Transverse colon (tissue), 4 donors: Measurements from ENCODE around the gene ZNF595. TPM values are rescaled to one million over a fixed set of nuclear protein-coding genes. Genes with fewer than 3 reads are reported as not detected.
"Not testable (repeated sequence)": the region's sequence is repeated elsewhere in the genome, so short reads cannot be mapped to it uniquely, and the experiment has no call there.

ENCODE experiments used
- DNase-seq: peaks from one replicate; pipeline ENCODE4 v3.0.0-alpha.2; 2019
- H3K27ac ChIP-seq, 4 donors: fragments of 200-600 bp; sonication (generic); 2 replicates each; pipeline ENCODE4 v1.5.1; 2016 to 2018; ENCODE audit warnings: inconsistent platforms in 4 of 4
- H3K27me3 ChIP-seq: fragments of 200-600 bp; sonication (generic); 2 replicates; pipeline ENCODE4 v1.5.1; 2017; ENCODE audit warnings: inconsistent platforms
- H3K36me3 ChIP-seq, 4 donors: fragments of 200-600 bp; sonication (generic); 2 replicates each; pipeline ENCODE4 v1.5.1; 2017 to 2019; ENCODE audit warnings: inconsistent platforms in 4 of 4
- H3K4me1 ChIP-seq, 4 donors: fragments of 200-600 bp; sonication (generic); 2 replicates each; pipeline ENCODE4 v1.5.1; 2017 to 2020; ENCODE audit warnings: inconsistent platforms in 4 of 4
- H3K4me3 ChIP-seq, 4 donors: fragments of 200-600 bp; sonication (generic); 1 replicate in 1 of 4; 2 replicates in 3 of 4; pipeline versions ENCODE4 v1.5.1 to v1.6.1; 2017 to 2019; ENCODE audit warnings: inconsistent platforms in 4 of 4
- H3K9me3 ChIP-seq, 2 donors: fragments of 200-600 bp; sonication (generic); 2 replicates each; pipeline ENCODE4 v1.5.1; 2017 to 2019; ENCODE audit warnings: inconsistent platforms in 2 of 2
- WGBS, 2 donors: methylation state at CpG; one replicate each; pipeline ENCODE4 v1.1.5; 2018; ENCODE audit warnings: low coverage in 1 of 2; 5-methylcytosine and 5-hydroxymethylcytosine counted together
- in situ Hi-C, 4 donors: fragments of 200-750 bp; cut with MboI; loops; one replicate each; pipeline versions ENCODE4 v1.15.0 to v1.15.1; 2017; ENCODE audit warnings: low sequenced_read_pairs in 3 of 4, low pct_ligation_motif_present in 1 of 4, low pct_unique_long_range_greater_than_20kb in 1 of 4
- intact Hi-C: fragments of 100-400 bp; cut with DNase I; formaldehyde crosslinking; loops from one replicate; pipeline ENCODE4 v1.15.1; 2023; ENCODE audit warnings: low total_unique reads
- total RNA-seq, 4 donors: library from RNA; depleted of rRNA; stranded (reverse); fragments of >200 nt; gene quantifications; one replicate each; pipeline ENCODE4 v1.1.0, GENCODE V29; 2016
- TF ChIP-seq, protein P1 (sequence below), 5 experiments: fragments of 200-600 bp in 3 of 5; fragments of 450-650 bp in 2 of 5; sonication (generic) in 3 of 5; IDR thresholded peaks; 1 replicate in 2 of 5; 2 replicates in 3 of 5; pipeline ENCODE4 v1.5.1; 2016 to 2017; ENCODE audit warnings: antibody characterized with exemption in 5 of 5, inconsistent platforms in 3 of 5, mild to moderate bottlenecking in 2 of 5, moderate library complexity in 1 of 5

The ZNF595 gene
- total RNA-seq, 4 donors from 2014 or later, result 7.2 to 23.3 (median 12.6) TPM

DNA sequence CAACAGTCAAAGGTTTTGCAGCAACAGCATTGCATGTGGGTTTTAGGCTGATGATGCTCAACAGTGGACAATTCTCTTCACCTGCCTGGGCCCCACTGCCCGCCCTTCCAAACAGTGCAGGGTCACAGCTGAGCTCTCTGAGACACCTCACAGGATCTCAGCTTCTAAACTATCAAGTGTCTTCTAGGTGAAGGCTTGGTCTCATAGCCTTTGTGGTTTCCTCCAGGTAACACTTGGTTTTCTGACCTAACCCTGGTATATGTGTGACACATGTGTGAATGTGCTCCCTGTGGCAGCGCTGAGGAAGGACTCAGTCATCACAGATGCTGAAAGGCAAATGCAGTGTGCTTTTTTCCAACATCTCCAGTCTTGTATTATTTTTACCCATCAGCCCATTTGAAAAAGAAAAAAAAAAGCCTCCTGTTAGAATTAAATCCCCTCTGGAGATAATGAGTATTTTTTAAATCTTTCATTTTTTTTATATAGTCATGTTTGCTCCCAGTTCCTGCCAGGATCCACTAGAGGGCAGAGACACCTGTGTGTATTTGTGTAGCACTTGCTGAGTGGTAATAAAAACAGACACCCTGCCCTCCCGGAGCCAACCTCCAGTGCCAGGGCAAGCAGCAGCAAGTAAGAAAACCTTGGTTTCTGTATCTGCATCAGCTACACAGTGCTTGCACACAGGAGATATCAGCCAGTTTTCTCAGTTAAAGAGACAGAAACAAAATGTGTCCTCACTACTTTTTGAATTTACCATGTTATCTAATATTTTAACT is 24.2 kb upstream of the ZNF595 start:
- H3K36me3 ChIP-seq, H3K27me3 ChIP-seq, H3K4me3 ChIP-seq, intact Hi-C loops, in situ Hi-C loops, H3K27ac ChIP-seq, H3K9me3 ChIP-seq, H3K4me1 ChIP-seq: not testable (repeated sequence)
- WGBS, 2 donors, result 20 to 34% methylated on average over 1 of the region's 3 CpGs
- TF ChIP-seq, protein P1, sequence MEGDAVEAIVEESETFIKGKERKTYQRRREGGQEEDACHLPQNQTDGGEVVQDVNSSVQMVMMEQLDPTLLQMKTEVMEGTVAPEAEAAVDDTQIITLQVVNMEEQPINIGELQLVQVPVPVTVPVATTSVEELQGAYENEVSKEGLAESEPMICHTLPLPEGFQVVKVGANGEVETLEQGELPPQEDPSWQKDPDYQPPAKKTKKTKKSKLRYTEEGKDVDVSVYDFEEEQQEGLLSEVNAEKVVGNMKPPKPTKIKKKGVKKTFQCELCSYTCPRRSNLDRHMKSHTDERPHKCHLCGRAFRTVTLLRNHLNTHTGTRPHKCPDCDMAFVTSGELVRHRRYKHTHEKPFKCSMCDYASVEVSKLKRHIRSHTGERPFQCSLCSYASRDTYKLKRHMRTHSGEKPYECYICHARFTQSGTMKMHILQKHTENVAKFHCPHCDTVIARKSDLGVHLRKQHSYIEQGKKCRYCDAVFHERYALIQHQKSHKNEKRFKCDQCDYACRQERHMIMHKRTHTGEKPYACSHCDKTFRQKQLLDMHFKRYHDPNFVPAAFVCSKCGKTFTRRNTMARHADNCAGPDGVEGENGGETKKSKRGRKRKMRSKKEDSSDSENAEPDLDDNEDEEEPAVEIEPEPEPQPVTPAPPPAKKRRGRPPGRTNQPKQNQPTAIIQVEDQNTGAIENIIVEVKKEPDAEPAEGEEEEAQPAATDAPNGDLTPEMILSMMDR (IDR thresholded peaks at IDR 0.05), result peak in 2 of 5 experiments; percentile 3 to 12
- DNase-seq, result peak; percentile 50

DNA sequence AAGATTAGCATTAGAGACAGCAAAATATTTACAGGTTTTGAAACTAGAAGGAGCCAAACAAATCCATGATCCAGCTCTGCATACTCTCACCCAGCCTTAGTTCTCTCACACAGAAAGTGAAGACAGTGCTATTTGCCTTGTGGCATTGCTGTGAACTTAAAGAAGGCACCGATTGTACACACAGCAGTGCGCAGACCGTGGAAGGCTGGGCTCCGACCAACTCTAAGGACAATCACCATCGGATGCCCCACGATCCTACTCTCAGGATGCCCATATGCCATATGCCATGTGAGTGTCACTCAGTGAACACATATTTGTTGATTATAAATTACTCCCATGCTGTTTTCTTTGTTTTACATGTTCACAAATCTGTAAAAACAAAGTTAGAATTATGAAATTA is 19.8 kb upstream of the ZNF595 start:
- H3K27me3 ChIP-seq, H3K36me3 ChIP-seq, H3K4me1 ChIP-seq, intact Hi-C loops, H3K27ac ChIP-seq, in situ Hi-C loops, H3K9me3 ChIP-seq, H3K4me3 ChIP-seq, DNase-seq: not testable (repeated sequence)
- WGBS, 2 donors, result no CpG with 5 or more reads among the region's 6 CpGs

DNA sequence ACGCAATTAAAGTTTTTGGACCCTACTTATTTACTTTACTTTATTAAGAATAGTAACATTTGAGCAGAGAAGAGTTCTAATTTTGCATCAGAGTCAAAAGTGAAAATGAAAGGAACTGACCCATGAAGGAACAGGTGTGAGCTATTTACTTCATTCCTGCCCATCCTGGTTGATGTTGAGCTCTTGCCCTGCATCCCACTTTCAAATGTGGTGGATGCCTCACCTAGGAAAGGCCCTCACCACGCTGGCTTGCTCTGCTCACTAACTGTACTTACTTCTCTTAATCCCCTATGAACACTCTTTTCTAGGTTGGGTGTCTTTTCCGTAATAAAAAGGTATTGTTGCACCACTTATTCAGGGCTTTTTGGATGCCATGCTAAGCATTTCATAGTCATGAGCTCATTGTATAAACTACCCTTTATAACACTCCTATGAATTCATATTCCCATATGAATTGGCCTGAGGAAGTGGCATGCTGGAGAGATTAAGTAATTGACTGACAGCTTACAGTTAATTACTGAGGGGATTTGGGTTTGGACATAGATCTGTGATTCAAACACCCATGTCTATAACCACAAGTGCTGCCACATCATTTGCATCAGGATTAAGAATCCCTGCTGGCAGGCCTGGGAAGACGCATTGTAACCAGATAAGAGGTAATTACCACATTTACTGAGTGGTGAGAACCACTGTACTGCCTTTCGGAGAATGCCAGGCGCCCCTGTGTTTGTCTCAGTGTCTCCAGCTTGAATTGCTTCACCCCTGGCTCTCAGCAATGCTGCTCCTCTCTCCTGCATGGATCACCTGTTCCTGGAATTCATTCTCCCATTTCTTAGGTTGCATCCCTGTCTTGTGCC is 16.3 kb upstream of the ZNF595 start:
- H3K36me3 ChIP-seq, H3K27me3 ChIP-seq, H3K9me3 ChIP-seq, DNase-seq, H3K27ac ChIP-seq, H3K4me1 ChIP-seq, H3K4me3 ChIP-seq, intact Hi-C loops, in situ Hi-C loops: not testable (repeated sequence)
- 69 to 100% methylated on average over 1 to 5 of the region's 6 CpGs for WGBS, 2 donors

DNA sequence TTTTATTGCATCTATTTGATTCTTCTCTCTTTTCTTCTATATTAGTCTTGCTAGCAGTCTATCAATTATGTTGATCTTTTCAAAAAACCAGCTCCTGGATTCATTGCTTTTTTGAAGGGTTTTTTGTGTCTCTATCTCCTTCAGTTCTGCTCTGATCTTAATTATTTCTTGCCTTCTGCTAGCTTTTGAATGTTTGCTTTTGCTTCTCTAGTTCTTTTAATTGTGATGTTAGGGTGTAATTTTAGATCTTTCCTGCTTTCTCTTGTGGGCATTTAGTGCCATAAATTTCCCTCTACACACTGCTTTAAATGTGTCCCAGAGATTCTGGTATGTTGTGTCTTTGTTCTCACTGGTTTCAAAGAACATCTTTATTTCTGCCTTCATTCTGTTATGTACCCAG is 14.9 kb upstream of the ZNF595 start:
- H3K27ac ChIP-seq, DNase-seq, intact Hi-C loops, H3K4me1 ChIP-seq, in situ Hi-C loops, H3K27me3 ChIP-seq, H3K36me3 ChIP-seq, H3K9me3 ChIP-seq, H3K4me3 ChIP-seq: not testable (repeated sequence)

DNA sequence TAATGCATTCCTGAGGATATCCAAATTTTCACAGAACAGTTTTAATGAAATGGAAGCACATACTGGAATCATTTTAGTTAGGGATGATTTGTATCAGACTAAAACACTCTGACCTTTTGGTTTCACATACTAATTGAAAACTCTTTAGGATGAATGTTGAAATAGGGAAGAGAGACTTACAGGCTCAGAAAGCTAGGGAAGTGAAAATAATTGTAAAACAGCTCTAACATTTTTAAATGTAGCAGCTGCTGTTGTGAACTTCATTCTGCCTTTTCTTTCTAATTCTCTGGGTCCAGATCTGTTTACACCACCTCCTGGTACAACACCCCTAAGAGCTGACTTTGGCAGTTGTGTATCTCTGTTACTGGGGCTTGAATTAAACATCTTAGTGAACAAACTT is 9.7 kb upstream of the ZNF595 start:
- intact Hi-C loops, in situ Hi-C loops, DNase-seq: not testable (repeated sequence)

DNA sequence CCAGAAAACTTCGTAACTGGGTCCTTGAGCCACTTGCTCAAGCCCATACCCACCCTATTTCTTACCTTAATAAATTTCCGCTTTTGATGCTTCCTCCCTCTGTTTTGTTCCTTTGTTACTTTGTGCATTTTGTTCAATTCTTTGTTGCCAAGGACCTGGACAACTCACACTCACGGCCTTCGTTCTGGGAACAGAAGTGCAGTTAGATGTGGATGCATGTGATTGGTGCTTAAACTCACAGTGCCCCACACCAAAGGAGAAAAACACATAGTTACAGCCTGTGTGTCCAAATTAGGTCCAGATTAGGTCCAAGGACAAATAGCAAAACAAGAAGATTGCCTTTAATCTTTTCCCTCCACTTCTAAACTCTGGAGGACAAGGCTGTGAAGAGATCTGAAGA is 1.9 kb upstream of the ZNF595 start:
- intact Hi-C loops, H3K27ac ChIP-seq, H3K4me1 ChIP-seq, H3K36me3 ChIP-seq, H3K9me3 ChIP-seq, in situ Hi-C loops, H3K27me3 ChIP-seq, DNase-seq, H3K4me3 ChIP-seq: not testable (repeated sequence)
- WGBS, 2 donors, result 55 to 74% methylated on average over 4 of the region's 4 CpGs

More for the DNA sequence above, 9.7 kb upstream of the ZNF595 start:
- not testable (repeated sequence) for H3K4me1 ChIP-seq, H3K4me3 ChIP-seq, H3K36me3 ChIP-seq, H3K27ac ChIP-seq, H3K9me3 ChIP-seq, H3K27me3 ChIP-seq

DNA sequence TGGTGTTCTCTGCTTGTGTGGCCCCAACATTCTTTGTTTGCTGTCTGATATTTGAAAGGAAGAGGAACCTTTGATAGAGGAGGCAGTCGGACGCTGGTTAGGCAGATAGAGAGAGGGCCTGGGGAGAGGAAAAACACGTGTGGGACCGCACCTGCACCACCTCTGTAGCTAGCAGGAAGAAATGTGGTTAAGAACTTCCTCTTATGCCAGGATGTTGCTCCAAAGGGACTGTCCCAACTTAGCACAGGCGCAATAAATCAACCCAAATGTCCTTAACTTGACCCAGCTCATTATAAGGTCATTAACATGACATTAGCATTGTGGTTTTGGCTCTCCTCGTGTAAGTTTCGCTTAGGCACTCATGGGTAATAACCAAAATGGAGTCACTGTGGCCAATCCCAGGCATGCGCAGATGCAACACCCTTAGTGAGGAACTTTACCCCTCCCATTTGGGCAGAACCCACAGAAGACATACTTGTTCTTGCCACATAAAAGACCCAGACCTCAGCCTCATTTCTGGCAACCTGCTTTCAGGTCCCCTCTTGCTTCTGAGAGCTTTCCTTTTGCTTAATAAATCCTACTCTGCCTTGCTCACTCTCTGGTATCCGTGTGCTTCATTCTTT is 1.4 kb upstream of the ZNF595 start:
- intact Hi-C loops, H3K27ac ChIP-seq, in situ Hi-C loops, DNase-seq, H3K36me3 ChIP-seq, H3K27me3 ChIP-seq, H3K9me3 ChIP-seq, H3K4me3 ChIP-seq, H3K4me1 ChIP-seq: not testable (repeated sequence)
- 40 to 66% methylated on average over 1 to 4 of the region's 9 CpGs for WGBS, 2 donors

DNA sequence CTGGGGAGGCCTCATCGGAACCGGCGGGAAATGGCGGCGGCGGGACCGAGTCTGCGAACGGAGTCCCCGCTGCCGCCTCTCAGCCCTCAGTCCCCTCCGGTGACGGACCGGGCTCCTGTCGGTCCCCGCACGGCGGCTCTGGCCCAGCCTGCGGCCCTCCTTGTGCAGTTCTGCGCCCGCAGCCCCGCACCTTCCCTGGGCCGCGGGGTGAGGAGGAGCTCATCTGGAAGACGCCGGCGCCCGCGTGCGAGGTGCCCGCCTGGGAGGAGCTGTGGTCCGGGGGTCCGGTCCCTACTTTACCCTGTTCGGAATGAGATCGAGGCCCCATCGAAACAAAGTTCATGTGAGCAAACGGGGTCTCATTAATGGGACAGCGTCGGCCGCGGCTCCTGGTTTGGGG is 400 bp downstream of the ZNF595 start:
- intact Hi-C loops, result not testable (repeated sequence)
- peak overlapping the region in 3 of 4 donors; percentile 24 to 29 (median 27) for H3K4me3 ChIP-seq

DNA sequence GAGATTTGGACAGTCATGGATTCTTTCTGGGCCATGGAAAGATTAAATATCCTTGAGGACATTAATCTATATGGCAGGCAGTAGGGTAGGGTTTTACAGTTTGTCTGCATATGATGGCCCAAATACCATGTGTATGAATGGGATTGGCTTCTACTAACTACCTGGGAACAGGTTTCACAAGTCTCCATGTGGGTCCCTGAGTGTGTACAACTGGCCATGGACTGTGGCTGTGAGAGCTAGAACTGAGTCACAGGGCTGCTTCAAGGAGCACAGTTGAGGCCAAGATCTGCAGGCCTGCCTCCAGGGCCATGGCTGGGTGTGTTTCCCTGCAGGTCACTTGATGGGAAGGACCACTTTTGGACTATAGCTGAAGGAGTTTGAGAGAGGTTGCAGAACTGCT is 11.6 kb downstream of the ZNF595 start:
- H3K27ac ChIP-seq, DNase-seq, H3K4me3 ChIP-seq, H3K27me3 ChIP-seq, H3K4me1 ChIP-seq, in situ Hi-C loops, intact Hi-C loops: not testable (repeated sequence)
- Histone ChIP-seq H3K36me3 (peaks cover 0 to 13% (median 6%) of the 10 kb centered on the region in 4 donors), H3K9me3 (peaks cover 11 to 13% of the 10 kb centered on the region in 2 donors)

More for the DNA sequence above, 400 bp downstream of the ZNF595 start:
- H3K27me3 ChIP-seq, H3K9me3 ChIP-seq, H3K4me1 ChIP-seq, DNase-seq, H3K36me3 ChIP-seq, in situ Hi-C loops: not testable (repeated sequence)
- no CpG with 5 or more reads among the region's 41 CpGs for WGBS, 2 donors
- peak overlapping the region in 3 of 4 donors; percentile 66 to 80 (median 68) for H3K27ac ChIP-seq
